Inflammatory macrophage treated with lipopolysaccharide for 4 hours (primary cell): ENCODE measurements around the gene ERN1.
A peak's percentile ranks its signal among the peaks of the same experiment; 100 is the strongest.

Experiments used
- DNase-seq: peaks from one replicate; pipeline ENCODE4 v3.0.0-alpha.2; 2020

The ERN1 gene

DNA sequence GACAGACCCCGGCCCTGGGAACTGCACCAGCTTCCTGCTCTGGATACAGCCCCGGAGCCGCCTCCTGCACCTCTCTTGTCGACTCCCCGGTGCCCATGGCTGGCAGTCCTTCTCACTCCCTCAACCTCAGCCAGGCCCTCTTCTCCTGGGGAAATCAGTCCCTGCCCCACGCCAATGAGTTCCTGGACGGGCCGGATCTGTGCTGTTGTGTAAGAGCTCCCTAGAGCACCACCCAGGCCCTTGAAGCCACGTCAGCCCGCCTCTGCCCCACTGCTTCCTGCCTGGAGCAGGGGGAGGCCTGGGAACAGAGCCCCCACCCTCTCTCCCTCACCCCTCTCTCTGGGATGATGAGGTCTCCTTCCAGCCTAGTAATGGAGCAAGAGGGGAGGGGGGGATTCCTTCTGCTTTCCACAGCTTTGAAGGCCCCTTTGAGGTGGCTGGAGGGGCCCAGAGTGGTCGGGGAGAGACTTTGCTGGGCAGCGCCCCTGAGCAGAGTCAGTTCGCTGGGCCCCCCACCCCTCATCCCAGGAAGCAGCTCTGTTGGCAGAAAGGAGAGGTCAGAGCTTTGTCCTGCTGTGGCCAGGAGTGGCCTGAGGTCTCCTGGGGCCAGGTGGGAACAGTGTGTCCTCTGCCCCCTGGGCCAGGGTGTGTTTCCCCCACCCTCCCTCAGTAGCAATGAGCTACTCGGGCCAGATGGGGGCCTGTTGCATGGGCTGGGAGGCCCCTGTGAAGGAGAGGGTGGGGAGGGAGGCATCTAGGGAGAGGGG, 128.0 kb downstream of the ERN1 start:
- peak; percentile 87 for DNase-seq

DNA sequence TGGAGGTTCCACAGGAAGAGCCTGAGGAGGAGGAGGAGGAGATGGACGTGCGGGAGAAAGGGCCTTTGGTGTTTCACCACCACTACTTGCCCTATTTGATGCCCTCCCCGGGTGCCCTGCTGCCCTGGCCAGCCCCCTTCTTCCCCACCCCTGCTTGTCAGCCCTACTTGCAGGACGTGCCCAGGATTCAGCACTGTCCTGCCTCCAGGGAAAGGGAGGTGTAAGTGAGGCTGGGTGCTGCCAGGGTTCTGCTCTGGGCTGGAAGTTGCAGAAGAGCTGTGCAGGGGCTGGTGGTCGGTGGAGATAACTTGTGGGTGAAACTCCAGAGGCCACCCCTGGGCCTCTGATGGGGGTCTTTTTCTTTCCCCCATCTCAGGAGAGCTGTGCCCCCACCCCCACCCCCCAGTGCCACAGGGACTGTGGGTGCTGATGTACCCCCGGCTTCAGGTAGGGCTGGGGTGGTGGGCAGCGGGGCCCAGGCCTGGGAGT, 128.8 kb downstream of the ERN1 start:
- DNase-seq: no peak

- DNase-seq: no peak
These were observed 130.0 kb downstream of the ERN1 start for GRCh38 chr17:63999680-64000531.

DNA sequence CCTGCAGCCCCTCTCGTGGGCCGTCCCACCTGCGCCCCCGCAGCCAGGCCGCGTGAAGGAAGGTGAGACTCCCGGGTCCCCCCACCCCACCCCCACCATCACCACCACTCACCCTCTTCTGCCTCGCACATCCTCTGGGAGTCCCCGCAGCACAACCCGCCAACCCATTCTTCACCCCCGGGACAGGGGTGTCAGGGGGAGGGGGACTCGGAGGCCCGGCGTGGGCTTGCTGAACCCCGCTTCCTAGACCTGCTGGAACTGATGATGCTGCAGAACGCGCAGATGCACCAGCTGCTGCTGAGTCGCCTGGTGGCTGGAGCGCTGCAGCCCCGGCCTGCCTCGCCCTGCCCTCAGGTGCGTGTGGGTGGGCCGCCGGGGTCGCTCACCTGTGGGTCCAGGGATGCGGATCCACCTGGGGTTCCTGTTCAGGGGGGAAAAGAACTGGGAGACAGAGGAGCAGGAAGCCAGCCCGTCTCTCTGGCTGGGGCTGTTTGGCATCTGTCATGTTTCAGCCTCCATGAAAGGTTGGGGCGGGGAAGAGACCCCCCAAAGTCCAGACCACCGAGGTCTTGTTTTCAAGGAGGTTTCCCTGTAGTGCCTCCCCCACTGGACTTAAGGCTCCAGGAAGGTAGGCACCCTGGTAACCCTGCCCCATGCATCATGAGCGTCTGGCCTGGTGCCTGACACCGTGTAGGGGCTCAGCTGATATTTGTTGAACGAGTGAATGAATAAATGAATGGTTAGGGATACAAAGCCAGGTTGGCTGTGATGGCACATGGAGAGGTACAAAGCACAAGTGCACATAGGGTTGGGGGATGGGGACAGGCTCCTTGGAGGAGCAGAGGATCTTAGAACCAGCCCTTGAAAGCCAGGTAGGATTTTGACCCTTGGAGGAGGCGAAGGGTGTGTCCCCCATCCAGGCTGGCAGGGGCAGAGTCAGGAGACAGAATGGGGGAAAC, 130.9 kb downstream of the ERN1 start:
- DNase-seq: no peak

- DNase-seq: peak; percentile 63
These were observed 131.8 kb downstream of the ERN1 start, which contains the start of gene PRR29 for GRCh38 chr17:63998050-63998720. Gene PRR29, plus strand, starts transcription at chr17:63998351. Its CDS starts 14 bp downstream, at chr17:63998365.

- no peak for DNase-seq
These were observed 132.4 kb downstream of the ERN1 start for GRCh38 chr17:63997341-63998048.

GRCh38 chr17:63996430-63997182, 133.3 kb downstream of the ERN1 start:
- DNase-seq: no peak

- DNase-seq: no peak
These were observed 134.3 kb downstream of the ERN1 start for GRCh38 chr17:63995626-63996025.

- no peak for DNase-seq
These were observed 136.5 kb downstream of the ERN1 start for GRCh38 chr17:63993368-63993985.

DNA sequence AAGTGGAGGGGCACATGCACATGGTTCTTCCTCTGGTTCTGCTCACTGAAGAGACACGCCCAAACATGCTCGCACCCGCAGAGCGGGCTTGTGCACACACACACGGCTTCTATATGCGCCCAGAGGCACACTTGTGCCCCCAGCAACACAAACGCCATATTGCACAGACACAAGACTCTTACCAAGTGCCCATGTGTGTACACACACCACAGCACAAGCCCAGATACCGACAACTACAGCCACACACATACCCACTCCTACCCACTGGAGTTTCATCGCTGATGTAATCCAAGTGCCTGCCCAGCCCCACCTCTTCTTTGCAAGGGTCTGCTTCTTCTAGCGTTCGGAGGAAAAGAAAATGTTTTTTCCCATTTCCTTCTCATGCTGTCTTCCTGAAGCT, 138.3 kb downstream of the ERN1 start:
- DNase-seq: no peak

GRCh38 chr17:63989622-63990345, 140.2 kb downstream of the ERN1 start:
- DNase-seq: no peak
